Left colon (tissue), 2 donors: ENCODE data around the gene TMEM147. TPM values are rescaled to one million over a fixed set of nuclear protein-coding genes. Genes with fewer than 3 reads are reported as not detected.

ENCODE experiments used
- ATAC-seq: fragments of 200-7000 bp; cut with Tn5 transposase; one replicate; pipeline ENCODE4 v1.9.1; 2020; ENCODE audit warnings: mild to moderate bottlenecking, moderate library complexity
- DNase-seq, 2 donors: peaks; one replicate each; pipeline ENCODE4 v3.0.0-alpha.2; 2020
- intact Hi-C, 2 donors: fragments of 100-400 bp; cut with DNase I in 1 of 2; cut with micrococcal nuclease in 1 of 2; formaldehyde crosslinking; loops; one replicate each; pipeline versions ENCODE4 v1.11.2 to v1.14.0; 2022; cut with DNase I, micrococcal nuclease
- total RNA-seq, 2 donors: library from RNA; stranded (reverse); fragmentation: NEBNext Ultra II Directional; extraction: Animal tissue kit (Norgen Biotek cat#: 25700); gene quantifications; one replicate each; pipeline ENCODE4 v1.2.1, GENCODE V29; 2021
- donor health status: DM: no; HTN: no; CAD: no.
- donor health status: DM: yes; HTN: yes; CAD: no.

The TMEM147 gene
- total RNA-seq, 2 donors from 2014 or later: 55.1 to 61.2 TPM

- ATAC-seq: no peak
- intact Hi-C loops: no loop called here
- no peak for DNase-seq
Measured at GRCh38 chr19:35516310-35516709, 29.1 kb upstream of the TMEM147 start.

- no peak for ATAC-seq
- intact Hi-C loops: no loop called here
- DNase-seq: no peak
Measured at GRCh38 chr19:35517342-35517741, 28.1 kb upstream of the TMEM147 start.

DNA sequence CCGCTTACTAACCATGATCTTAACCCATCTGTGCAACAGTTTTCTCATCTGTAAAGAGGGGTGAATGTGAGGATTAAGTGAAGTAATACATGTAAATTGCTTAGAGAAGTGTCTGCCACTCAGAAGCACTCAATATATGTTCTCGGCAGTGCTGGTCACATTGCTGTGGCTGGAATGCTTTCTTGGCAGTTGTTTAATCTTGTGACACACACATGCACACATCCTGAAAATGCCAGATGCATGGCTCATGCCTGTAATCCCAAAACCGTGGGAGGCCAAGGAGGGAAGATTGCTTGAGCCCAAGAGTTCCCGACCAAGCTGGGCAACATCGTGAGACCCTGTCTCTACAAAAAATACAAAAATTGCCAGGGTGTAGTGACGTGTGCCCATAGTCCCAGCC, 27.1 kb upstream of the TMEM147 start:
- no peak for ATAC-seq
- DNase-seq: no peak
- intact Hi-C loops: no loop called here

DNA sequence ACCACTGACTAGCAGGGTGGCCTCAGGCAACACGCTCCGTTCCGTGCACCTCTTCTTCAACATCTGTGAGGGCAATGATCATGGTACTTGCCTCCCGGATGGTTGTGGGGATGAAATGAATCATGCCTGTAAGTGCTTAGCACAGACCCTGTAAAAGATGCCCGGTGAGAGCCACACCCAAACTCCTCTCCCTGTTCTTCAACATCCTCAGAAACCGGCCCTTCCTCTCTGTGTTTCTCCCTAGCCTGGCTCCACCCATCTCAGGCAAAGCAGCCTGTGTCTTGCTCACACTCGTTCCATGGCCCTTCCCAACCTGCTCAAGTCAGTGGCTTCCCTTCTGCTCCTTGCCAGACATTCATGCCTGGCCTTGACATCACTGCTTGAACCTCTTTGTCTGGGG, 26.1 kb upstream of the TMEM147 start:
- intact Hi-C loops: no loop called here
- DNase-seq: no peak
- ATAC-seq: peak; percentile 26

- DNase-seq (no peak), ATAC-seq (no peak)
- intact Hi-C loops: no loop called here
Measured at GRCh38 chr19:35521124-35521743, 24.2 kb upstream of the TMEM147 start.

DNA sequence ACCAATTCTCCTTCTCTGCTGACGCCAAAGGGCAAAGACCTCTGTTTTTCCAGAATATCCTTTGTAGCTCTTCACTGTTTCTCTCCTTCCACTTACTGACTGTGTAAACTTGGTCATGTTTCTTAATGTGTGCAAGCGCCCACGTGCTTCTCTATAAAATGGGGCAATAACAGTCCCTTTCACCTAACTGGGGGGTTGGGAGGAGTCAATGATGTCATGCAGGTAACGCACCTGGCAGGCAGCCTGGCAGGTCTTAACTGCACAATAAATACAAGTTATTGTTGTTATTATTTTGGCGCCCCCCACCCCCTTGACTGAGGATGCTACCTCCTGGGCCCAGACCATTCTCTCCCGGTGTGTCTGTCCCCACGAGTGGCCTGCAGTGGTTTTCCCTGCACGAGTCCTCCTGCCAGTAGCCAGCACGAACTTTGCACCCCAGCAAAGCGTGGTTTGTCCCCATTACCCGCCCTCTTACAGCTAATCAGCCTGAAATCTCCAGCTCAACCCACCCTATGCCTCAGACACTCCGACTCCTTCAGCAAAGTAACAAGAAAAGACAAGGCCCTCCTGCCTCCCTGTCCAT, 22.6 kb upstream of the TMEM147 start:
- ATAC-seq (peak; percentile 86), DNase-seq (peak in 1 of 2 donors; percentile 23)
- intact Hi-C loops: no loop called here

DNA sequence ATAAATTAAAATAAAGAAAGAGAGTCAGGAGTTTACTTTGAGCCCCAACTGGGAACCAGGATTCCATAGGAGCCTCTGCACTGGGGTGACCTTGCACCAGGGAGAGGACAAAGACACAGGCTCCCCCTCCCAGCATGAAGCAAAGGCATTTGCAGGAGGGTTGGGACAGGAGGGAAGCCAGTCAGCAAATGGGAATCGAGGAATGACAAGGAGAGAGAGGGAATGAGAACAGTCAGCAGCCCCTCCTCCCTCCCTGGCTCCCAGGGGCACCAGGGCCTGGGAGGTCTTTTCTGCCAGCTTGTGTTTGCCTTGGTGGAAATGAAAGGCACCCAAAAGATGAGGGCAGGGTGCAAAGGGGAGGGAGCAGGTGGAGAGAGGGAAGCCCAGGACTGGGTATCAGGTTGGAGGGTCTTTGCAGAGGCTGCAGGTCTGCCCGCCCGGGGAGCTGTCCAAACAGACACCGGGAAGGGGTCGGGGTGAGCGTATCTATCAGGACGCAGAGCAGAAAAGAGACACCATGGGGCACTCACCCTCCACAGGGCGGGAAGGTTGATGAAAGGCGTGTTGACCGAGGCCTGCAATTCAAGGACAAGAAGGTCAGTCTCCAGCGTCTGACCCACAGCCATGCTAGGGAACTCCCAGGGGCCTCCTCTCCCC, 21.1 kb upstream of the TMEM147 start:
- intact Hi-C loops: no loop called here
- ATAC-seq (no peak), DNase-seq (no peak)

DNA sequence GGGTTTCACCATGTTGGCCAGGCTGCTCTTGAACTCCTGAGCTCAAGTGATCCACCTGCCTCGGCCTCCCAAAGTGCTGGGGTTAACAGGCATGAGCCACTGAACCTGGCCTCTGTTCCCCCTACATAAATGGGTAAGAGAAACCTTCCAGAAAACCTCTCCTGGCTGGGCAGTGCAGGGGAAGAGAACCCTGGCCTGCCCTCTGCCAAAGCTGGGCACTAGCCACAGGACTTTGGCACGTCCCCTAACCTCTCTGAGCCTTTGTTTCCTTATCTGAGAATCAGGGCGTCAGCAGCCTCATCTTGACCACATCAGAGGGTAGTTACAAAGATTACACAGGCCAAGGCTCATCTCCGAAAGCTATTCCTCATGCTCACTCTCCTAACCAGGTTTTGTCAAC, 19.6 kb upstream of the TMEM147 start:
- intact Hi-C loops: no loop called here
- ATAC-seq (no peak), DNase-seq (no peak)

DNA sequence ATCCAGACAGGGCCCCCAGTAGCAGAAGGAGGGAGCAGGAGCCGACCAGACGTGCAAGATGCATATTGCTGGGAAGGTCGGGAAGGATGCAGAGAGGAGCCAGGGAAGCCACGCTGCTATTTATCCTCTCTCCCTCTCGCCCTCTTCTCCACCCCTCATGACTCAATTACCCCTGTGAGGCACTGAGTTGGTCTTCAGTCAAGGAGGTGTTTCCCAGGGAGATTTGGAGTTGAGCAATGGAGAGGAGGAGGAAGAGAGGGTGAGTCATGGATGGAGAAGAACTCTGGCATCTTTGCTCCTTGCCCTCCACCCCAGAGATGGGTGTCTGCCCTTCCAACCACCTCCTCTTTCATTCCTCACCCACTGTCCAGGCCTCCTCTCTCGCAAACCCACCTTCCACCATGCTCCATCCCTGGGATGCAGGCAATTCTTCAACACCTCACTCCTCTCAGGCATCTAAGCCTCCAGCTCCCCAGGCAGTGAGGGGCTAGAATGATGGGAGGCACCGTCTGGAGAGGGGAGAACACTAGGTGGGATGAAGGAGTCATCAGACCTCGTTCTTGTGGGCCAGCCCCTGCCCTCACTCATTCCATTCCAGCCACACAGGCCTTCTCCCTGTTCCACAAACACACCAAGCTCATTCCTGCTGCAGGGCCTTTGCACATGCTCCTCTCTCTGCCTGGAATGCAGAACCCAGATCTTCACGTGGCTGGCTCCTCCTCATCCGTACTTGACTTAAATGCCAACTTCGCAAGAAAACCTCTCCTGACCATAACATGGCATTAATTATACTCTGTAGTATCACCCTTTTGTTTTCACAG, 17.0 kb upstream of the TMEM147 start, which contains the start of gene SBSN:
Gene SBSN (minus strand): TSS at position 94 of the 821 bp plus-strand sequence. CDS start 30 bp downstream, at position 64.
- intact Hi-C loops: no loop called here
- no peak for ATAC-seq

DNA sequence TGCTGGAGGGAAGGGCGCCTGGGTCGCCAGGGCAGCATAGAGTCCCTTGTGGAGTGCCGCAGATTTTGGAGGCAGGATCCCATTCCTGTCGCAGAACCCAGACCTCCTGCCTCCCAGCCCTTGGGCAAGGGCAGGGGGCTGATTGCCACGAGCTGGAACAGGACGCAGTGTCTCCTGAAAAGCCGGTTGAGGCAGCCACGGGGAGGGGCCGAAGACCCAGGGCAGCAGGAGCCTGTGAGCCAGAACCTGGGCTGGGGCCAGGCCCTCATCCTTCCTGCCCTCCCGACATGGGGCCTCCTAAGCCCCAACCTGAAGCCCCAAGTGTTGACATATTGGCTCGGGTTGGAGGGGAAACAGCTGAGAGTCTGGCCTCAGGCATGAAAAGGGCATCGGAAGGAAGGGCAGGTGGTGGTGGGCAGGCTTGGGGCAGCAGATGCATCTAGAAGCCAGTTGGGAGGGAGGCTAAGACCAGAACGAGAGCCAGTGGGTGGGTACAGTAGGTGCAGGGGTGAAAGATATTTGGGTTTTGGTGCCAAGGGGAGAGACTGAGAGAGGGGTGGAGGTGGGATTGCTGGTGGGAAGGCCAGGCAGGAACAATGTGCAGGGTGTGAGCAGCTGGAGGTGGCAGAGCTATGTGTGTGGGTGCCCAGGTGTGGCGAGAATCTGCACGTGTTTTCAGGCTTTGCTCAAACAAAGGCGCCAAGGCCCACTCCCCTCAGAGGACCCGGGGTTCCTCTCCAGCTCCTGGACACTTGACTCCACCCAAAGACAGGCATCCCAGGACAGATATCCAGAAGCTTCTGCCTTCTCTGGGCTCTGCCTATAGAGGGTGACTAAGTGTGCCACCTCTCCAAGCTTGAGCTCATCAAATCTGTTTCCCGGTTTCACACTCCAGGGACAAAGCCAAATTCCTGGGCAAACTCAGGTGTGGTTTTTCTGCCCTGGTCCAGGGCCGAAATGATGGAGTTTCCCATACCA, 15.9 kb upstream of the TMEM147 start:
- DNase-seq: no peak
- intact Hi-C loops: no loop called here
- ATAC-seq: no peak

More for the DNA sequence above, 17.0 kb upstream of the TMEM147 start, which contains the start of gene SBSN:
- no peak for DNase-seq

DNA sequence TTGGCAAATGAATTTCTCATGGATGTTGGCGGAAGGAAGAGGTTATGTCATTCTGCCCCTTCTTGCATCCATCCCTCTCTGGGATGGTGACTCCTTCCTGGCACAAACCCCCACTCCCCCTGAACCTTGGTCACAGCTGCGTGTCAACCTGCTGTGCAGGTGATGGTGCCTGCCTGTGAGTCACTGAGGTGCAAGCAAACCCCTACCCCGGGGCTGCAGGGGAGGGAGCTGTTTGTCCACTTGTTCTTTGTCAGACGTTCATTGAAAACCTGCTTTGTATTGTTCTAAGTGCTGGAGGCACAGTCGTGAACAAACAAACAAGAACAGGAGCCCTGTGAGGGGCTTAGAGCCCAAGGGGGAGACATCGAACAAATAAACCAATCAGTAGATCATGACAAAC, 14.1 kb upstream of the TMEM147 start:
- intact Hi-C loops: no loop called here
- ATAC-seq (no peak), DNase-seq (no peak)

DNA sequence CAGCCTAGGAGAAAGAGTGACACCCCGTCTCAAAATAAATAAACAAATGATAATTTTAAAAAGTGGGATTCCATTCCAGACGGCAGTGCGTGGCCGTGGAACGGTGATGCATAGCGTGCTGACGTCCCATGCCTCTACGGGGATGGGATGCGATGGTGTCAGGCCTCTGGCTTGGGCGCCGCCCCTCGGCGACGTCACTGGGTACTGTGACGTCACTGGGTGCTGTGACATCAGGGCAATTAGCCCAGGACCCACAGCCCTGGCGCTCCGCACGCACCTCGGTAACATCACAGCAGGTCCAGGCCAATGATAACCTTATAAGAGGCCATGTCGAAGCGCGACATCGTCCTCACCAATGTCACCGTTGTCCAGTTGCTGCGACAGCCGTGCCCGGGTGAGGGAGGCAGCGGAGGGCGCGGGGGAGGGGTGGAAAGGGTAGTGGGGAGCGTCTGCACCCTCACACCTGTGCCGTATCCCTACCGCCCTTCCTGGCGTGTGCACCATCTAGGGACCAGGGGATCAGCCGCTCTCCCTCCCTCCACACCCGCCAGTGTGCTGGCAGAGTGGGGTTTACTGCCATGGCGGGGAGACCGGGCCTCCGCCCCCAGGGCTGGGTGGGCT, 12.1 kb upstream of the TMEM147 start, which contains the start of gene GAPDHS:
Gene GAPDHS (plus strand): TSS at position 256 of the 621 bp plus-strand sequence. CDS start 72 bp downstream, at position 328.
- peak; percentile 18 for ATAC-seq
- DNase-seq: no peak
- intact Hi-C loops: no loop called here

DNA sequence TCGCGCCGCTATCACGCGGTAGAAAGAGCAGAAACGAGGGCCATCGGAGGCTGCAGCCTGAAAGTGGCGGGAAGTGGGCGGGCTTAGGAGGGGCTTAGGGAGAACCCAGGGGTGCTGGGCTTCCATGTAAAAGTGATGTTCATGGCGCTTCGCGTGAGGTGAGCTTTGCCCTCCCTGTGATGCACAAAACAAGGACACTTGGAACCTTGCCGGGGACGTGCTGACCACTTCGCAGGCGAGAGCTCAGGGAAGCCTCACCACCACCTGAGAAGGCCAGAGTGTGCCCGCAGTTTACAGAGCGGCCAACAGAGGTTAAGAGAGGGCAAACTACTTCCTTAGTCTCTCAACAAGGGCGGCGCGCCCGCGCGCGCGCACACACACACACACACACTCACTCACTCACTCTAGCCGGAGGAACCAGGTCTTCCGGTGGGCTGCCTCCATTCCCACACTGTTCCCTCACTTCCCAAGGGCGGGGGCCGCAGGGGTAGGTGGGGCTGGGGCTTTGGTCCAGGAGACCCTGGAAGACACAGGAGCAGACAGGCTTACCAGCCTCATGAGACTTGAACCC, 11.5 kb upstream of the TMEM147 start:
- DNase-seq (peak in 1 of 2 donors; percentile 54), ATAC-seq (peak; percentile 71)
- intact Hi-C loops: no loop called here

DNA sequence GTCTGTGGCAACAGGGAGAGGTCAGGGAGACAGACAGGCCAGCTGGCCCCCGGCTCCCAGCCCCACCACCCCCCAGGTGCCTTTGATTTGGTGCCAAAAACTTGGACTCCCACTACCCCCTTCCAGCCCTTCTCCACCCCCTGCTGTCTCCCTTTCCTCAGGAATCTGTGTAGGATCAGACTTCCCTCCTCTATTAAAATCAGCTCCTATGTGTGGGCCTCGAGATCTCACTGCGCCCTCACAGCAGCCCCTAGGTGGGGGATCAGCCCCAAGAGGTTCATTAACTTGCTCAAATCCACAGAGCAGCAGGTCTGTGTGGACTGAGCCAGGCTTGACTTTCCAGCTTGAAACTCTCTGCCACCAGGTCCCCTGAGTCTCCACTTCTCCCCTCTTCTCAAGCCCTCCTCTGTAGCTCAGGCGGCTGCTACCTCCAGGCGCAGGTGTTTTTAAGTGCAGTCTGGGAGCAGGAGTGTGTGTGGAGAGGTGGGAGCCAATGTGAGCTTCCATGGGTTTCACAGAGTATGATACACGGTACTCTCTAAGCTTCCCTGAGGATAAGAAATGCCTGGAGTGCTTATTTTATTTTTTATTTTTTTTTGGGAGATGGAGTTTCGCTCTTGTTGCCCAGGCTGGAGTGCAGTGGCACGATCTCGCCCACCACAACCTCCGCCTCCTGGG, 10.5 kb upstream of the TMEM147 start:
- DNase-seq (no peak), ATAC-seq (no peak)
- intact Hi-C loops: no loop called here

DNA sequence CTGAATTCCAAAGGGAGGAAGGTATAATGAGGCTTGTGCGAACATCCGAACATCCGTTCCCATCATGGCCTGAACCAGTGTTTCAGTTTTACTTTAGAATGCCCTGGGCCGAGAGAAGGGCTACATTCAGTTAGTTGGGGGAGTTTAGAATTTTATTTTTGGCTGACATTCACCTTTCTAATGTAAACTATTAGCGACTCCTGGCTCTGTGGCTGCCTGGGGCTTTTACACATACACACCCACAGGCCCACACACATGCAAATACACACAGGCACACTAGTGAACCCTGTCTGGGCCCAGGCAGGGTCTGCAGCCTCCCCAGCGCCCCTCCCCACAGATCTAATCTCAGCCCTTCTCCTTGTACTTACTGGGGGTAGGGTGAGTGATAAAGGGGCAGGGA, 6.1 kb upstream of the TMEM147 start:
- ATAC-seq (no peak), DNase-seq (no peak)
- intact Hi-C loops: no loop called here

GRCh38 chr19:35539850-35540249, 5.6 kb upstream of the TMEM147 start:
- intact Hi-C loops: loop anchor here in 1 of 2 donors (10.0 kb wide), 1 partner anchor 175 kb away; the partner anchor contains the start of gene KMT2B
- ATAC-seq (no peak), DNase-seq (no peak)
